ENCODE results near the gene UPK1B.
"Not testable (repeated sequence)": the region's sequence is repeated elsewhere in the genome, so short reads cannot be mapped to it uniquely, and the experiment has no call there.

UPK1B gene

DNA sequence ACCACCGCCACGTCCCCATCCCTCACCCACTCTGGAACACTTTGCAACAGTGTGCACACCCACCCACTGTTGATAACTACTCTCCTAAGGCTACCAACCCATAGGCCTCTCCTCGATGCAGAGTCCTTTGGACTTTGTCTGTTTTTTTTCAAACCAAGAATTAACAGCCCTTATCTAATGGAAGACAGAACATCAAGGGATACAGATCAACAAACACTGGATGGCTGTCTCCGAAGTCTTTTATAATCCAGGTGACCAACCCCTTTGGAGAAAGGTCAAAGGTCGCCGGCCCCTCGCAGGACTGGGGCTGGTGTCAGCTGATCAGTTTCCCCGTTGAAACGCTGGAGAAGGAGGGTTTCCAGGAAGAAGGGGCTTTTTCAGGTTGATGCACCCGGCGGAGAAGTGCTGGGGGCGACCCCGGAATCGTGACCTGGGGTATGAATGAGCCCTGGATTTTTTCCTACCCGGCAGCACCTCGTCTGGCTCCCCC, 66.7 kb downstream of the UPK1B start:
- peak overlapping the region; percentile 63; the same call in 1 of the 2 replicates for H3K27ac ChIP-seq (ENCODE audit: low read length)
- peaks cover 17% of the 10 kb centered on the region for H3K79me2 ChIP-seq (ENCODE audit: low read length)

DNA sequence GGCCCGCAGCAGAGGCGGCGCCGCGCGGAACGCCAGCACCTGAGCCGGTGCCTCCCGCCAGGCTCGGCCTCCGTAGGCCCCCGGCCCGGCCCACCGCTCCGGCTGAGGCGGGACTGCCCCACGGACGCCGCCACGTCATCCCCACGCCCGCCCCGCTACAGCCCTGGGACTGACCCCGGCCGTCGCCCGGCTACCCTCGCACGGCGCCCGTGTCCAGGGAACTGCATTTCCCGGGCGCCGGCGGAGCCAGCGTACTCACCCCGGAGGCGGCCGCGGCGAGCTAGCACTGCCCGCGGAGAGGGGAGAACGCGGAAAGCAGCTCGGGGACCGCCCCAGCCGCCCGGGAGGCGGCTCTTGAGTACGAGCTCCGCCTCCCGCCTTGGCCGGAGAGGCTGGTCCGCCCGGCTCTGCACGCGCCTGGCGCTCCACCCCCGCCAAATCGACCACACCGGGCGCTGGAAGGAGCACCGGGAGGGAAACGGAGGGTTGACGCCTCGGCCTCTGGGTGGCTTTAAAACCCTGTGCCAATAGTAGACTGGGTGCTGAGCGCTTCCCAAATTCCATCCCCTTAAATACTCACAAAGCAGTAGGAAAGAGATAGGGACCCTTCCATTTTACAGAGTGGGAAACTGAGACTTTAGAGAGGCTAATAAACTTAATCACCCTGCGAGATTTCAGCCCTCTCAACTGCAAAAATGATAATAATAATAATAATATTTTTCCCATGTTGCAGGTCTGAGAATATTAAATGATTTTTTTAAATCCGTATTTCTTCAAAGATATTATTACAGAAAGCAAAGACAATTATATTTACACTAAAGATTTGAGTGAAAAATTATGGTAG, 67.4 kb downstream of the UPK1B start, which contains the start of gene B4GALT4:
Gene B4GALT4, minus strand, starts transcription at position 288 of the 844 bp plus-strand sequence. CDS start 10,779 bp downstream, outside the sequence.
- Histone ChIP-seq H3K79me2 (ENCODE audit: low read length) (peaks cover 17% of the 10 kb centered on the region), H3K27me3 (replicated peaks; ENCODE audit: insufficient read depth, low read length) (no peaks in the 10 kb centered on the region), H2AFZ (ENCODE audit: low read length) (peak within 1 kb of the TSS; percentile 35), H3K27ac (ENCODE audit: low read length) (peak within 1 kb of the TSS; percentile 63; the same call in 1 of the 2 replicates), H4K20me1 (ENCODE audit: insufficient read depth, low read length) (no peaks in the 10 kb centered on the region), H3K36me3 (replicated peaks; ENCODE audit: insufficient read depth, low read length) (no peaks in the 10 kb centered on the region), H3K9me2 (replicated peaks; ENCODE audit: insufficient read depth, low read length) (no peaks in the 10 kb centered on the region), H3K4me1 (ENCODE audit: low read length) (peaks cover 16% of the 10 kb centered on the region; the same call in 1 of the 2 replicates), H3K9ac (ENCODE audit: low read length) (peak within 1 kb of the TSS; percentile 82; the same call in 1 of the 2 replicates), H3K4me2 (ENCODE audit: low read depth, low read length) (peak within 1 kb of the TSS; percentile 76), H3K4me3 (ENCODE audit: low read length) (peak within 1 kb of the TSS; percentile 68), H3F3A (ENCODE audit: insufficient read depth, low read length) (0 out of 2 replicates have a peak, but pooled peaks cover 6% of the 10 kb centered on the region), H3K9me3 (replicated peaks; ENCODE audit: insufficient read depth, low read length) (no peaks in the 10 kb centered on the region)
- TF ChIP-seq EZH2phosphoT487 (IDR thresholded peaks at IDR 0.05; ENCODE audit: low read length) (no peak), EZH2 (optimal IDR thresholded peaks at IDR 0.05; ENCODE audit: low read depth, low read length) (no peak), CTCF (IDR thresholded peaks at IDR 0.05; ENCODE audit: low read length) (no peak)
- peak; percentile 91 for DNase-seq

More for the DNA sequence above, 66.7 kb downstream of the UPK1B start:
- TF ChIP-seq EZH2 (optimal IDR thresholded peaks at IDR 0.05; ENCODE audit: low read depth, low read length) (no peak), CTCF (IDR thresholded peaks at IDR 0.05; ENCODE audit: low read length) (no peak), EZH2phosphoT487 (IDR thresholded peaks at IDR 0.05; ENCODE audit: low read length) (no peak)
- H3K9me3 ChIP-seq (replicated peaks; ENCODE audit: insufficient read depth, low read length), result no peaks in the 10 kb centered on the region
- 0 out of 2 replicates have a peak, but pooled peaks cover 6% of the 10 kb centered on the region for H3F3A ChIP-seq (ENCODE audit: insufficient read depth, low read length)
- no peaks in the 10 kb centered on the region for H4K20me1 ChIP-seq (ENCODE audit: insufficient read depth, low read length)
- peak overlapping the region; percentile 76 for H3K4me2 ChIP-seq (ENCODE audit: low read depth, low read length)
- peaks cover 21% of the 10 kb centered on the region for H3K4me1 ChIP-seq (ENCODE audit: low read length)
- no peak for DNase-seq
- no peaks in the 10 kb centered on the region for H3K9me2 ChIP-seq (replicated peaks; ENCODE audit: insufficient read depth, low read length)
- no peaks in the 10 kb centered on the region for H3K36me3 ChIP-seq (replicated peaks; ENCODE audit: insufficient read depth, low read length)
- no peaks in the 10 kb centered on the region for H3K27me3 ChIP-seq (replicated peaks; ENCODE audit: insufficient read depth, low read length)
- H3K9ac ChIP-seq (ENCODE audit: low read length), result peak overlapping the region; percentile 82; the same call in 1 of the 2 replicates
- H2AFZ ChIP-seq (ENCODE audit: low read length), result peak overlapping the region; percentile 35
- peak overlapping the region; percentile 68 for H3K4me3 ChIP-seq (ENCODE audit: low read length)

GRCh38 chr3:119242387-119243057, 69.1 kb downstream of the UPK1B start:
- not testable (repeated sequence) for DNase-seq; H3K4me2 ChIP-seq (ENCODE audit: low read depth, low read length); H3K9me2 ChIP-seq (replicated peaks; ENCODE audit: insufficient read depth, low read length); H3K27me3 ChIP-seq (replicated peaks; ENCODE audit: insufficient read depth, low read length); H3K36me3 ChIP-seq (replicated peaks; ENCODE audit: insufficient read depth, low read length); H3K9me3 ChIP-seq (replicated peaks; ENCODE audit: insufficient read depth, low read length); H4K20me1 ChIP-seq (ENCODE audit: insufficient read depth, low read length); H2AFZ ChIP-seq (ENCODE audit: low read length); H3K4me3 ChIP-seq (ENCODE audit: low read length); H3K27ac ChIP-seq (ENCODE audit: low read length); H3K9ac ChIP-seq (ENCODE audit: low read length); H3F3A ChIP-seq (ENCODE audit: insufficient read depth, low read length)
- Histone ChIP-seq H3K4me1 (ENCODE audit: low read length) (peaks cover 16% of the 10 kb centered on the region; the same call in 1 of the 2 replicates), H3K79me2 (ENCODE audit: low read length) (peaks cover 17% of the 10 kb centered on the region)

DNA sequence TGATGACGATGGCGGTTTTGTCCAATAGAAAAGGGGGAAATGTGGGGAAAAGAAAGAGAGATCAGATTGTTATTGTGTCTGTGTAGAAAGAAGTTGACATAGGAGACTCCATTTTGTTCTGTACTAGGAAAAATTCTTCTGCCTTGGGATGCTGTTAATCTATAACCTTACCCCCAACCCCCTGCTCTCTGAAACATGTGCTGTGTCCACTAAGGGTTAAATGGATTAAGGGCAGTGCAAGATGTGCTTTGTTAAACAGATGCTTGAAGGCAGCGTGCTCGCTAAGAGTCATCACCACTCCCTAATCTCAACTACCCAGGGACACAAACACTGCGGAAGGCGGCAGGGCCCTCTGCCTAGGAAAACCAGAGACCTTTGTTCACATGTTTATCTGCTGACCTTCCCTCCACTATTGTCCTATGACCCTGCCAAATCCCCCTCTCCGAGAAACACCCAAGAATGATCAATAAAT, 69.7 kb downstream of the UPK1B start:
- not testable (repeated sequence) for H3K27ac ChIP-seq (ENCODE audit: low read length)

More for the DNA sequence above, 69.7 kb downstream of the UPK1B start:
- not testable (repeated sequence) for DNase-seq; H3K4me2 ChIP-seq (ENCODE audit: low read depth, low read length); H4K20me1 ChIP-seq (ENCODE audit: insufficient read depth, low read length); H3K27me3 ChIP-seq (replicated peaks; ENCODE audit: insufficient read depth, low read length); H3K9ac ChIP-seq (ENCODE audit: low read length); H3K4me3 ChIP-seq (ENCODE audit: low read length); H3F3A ChIP-seq (ENCODE audit: insufficient read depth, low read length); H2AFZ ChIP-seq (ENCODE audit: low read length); H3K36me3 ChIP-seq (replicated peaks; ENCODE audit: insufficient read depth, low read length); H3K9me3 ChIP-seq (replicated peaks; ENCODE audit: insufficient read depth, low read length); H3K9me2 ChIP-seq (replicated peaks; ENCODE audit: insufficient read depth, low read length)
- Histone ChIP-seq H3K79me2 (ENCODE audit: low read length) (peaks cover 17% of the 10 kb centered on the region), H3K4me1 (ENCODE audit: low read length) (peaks cover 16% of the 10 kb centered on the region; the same call in 1 of the 2 replicates)

Measured in MM.1S (cell line).